OCI-LY7 (cell line): ENCODE data around the gene SALL3. TPM values are rescaled to one million over a fixed set of nuclear protein-coding genes. Genes with fewer than 3 reads are reported as not detected.

Experiments used
- BruUV-seq: library from RNA; stranded (reverse); fragments of 400-500 nt; replicated peaks from 2 replicates; lab custom pipeline; 2021; lab: Mats Ljungman, UMichigan
- CTCF ChIA-PET: fragments of 300-600 bp; sonication (Branson Sonifier 250); formaldehyde crosslinking; loops from one replicate; lab custom pipeline; 2022; ENCODE audit warnings: antibody characterized with exemption; ENCODE audit not compliant: unreplicated experiment; lab: Charles Lee
- POLR2A ChIA-PET: fragments of 300-600 bp; sonication (Branson Sonifier 250); formaldehyde crosslinking; loops from one replicate; lab custom pipeline; 2022; ENCODE audit warnings: antibody characterized with exemption; lab: Charles Lee
- DNase-seq: peaks from one replicate; pipeline ENCODE4 v3.0.0-alpha.2; 2015; ENCODE audit warnings: low spot score
- H2AFZ ChIP-seq: fragments of 200-600 bp; sonication (generic), shearing (Covaris generic); 2 replicates; pipeline ENCODE4 v1.6.1; 2014; ENCODE audit warnings: mild to moderate bottlenecking, antibody characterized with exemption, low read length, moderate library complexity
- H3K27ac ChIP-seq: fragments of 200-600 bp; sonication (generic); 2 replicates; pipeline ENCODE4 v1.5.1; 2014; ENCODE audit warnings: mixed run types, low read depth, mild to moderate bottlenecking, moderate library complexity, low read length, inconsistent platforms; ENCODE audit not compliant: poor library complexity, severe bottlenecking
- H3K36me3 ChIP-seq: fragments of 200-600 bp; sonication (generic); 2 replicates; pipeline ENCODE4 v1.6.1; 2014; ENCODE audit warnings: mild to moderate bottlenecking, antibody characterized with exemption, low read length, moderate library complexity, mixed read lengths; ENCODE audit not compliant: insufficient read depth
- H3K4me1 ChIP-seq: fragments of 200-600 bp; sonication (generic); 2 replicates; pipeline ENCODE4 v1.5.1; 2014; ENCODE audit warnings: mild to moderate bottlenecking, low read length; ENCODE audit not compliant: insufficient read depth, poor library complexity, severe bottlenecking
- H3K4me2 ChIP-seq: fragments of 200-600 bp; sonication (generic); 2 replicates; pipeline ENCODE4 v1.6.1; 2014; ENCODE audit warnings: mild to moderate bottlenecking, low read length
- H3K4me3 ChIP-seq: fragments of 200-600 bp; sonication (generic); 2 replicates; pipeline ENCODE4 v1.5.1; 2014; ENCODE audit warnings: mild to moderate bottlenecking, low read depth, low read length; ENCODE audit not compliant: poor library complexity, severe bottlenecking
- H3K79me2 ChIP-seq: fragments of 200-600 bp; sonication (generic); 2 replicates; pipeline ENCODE4 v1.6.1; 2016; ENCODE audit warnings: low read depth, mild to moderate bottlenecking, low read length, moderate library complexity, mixed read lengths; ENCODE audit not compliant: insufficient read depth
- H3K9me2 ChIP-seq: fragments of 200-600 bp; sonication (generic); 2 replicates; pipeline ENCODE4 v1.6.1; 2016; ENCODE audit warnings: mild to moderate bottlenecking, low read length, mixed read lengths; ENCODE audit not compliant: insufficient read depth
- H3K9me3 ChIP-seq: fragments of 200-600 bp; sonication (generic); 2 replicates; pipeline ENCODE4 v1.6.1; 2014; ENCODE audit warnings: mild to moderate bottlenecking, mixed run types, low read length, mixed read lengths
- H4K20me1 ChIP-seq: fragments of 200-600 bp; sonication (generic); 2 replicates; pipeline ENCODE4 v1.6.1; 2014; ENCODE audit warnings: mild to moderate bottlenecking, antibody characterized with exemption, low read length, moderate library complexity, mixed read lengths; ENCODE audit not compliant: insufficient read depth
- EZH2phosphoT487 ChIP-seq: fragments of 200-600 bp; sonication (generic); IDR thresholded peaks from 2 replicates; pipeline ENCODE4 v1.6.1; 2018; ENCODE audit warnings: low read depth, borderline replicate concordance, mild to moderate bottlenecking, mixed run types, antibody characterized with exemption, low read length, moderate library complexity, mixed read lengths
- intact Hi-C: fragments of 100-400 bp; cut with micrococcal nuclease; formaldehyde crosslinking; loops from one replicate; pipeline ENCODE4 v1.10.0; 2022; ENCODE audit not compliant: unreplicated experiment
- total RNA-seq, 2 experiments: library from RNA; depleted of rRNA in 1 of 2; stranded (reverse); fragments of >200 nt in 1 of 2; shearing (Covaris generic) in 1 of 2; gene quantifications; 2 replicates each; pipeline ENCODE4 v1.2.3, GENCODE V29; 2014 to 2022
- TF ChIP-seq, protein P1 (sequence below): fragments of 200-600 bp; sonication (generic); conservative IDR thresholded peaks from 2 replicates; pipeline ENCODE4 v1.5.1; 2014; ENCODE audit warnings: mild to moderate bottlenecking, antibody characterized with exemption, low read length, moderate library complexity, mixed read lengths

Gene SALL3
- total RNA-seq, 2 experiments from 2014 or later, result not detected

DNA sequence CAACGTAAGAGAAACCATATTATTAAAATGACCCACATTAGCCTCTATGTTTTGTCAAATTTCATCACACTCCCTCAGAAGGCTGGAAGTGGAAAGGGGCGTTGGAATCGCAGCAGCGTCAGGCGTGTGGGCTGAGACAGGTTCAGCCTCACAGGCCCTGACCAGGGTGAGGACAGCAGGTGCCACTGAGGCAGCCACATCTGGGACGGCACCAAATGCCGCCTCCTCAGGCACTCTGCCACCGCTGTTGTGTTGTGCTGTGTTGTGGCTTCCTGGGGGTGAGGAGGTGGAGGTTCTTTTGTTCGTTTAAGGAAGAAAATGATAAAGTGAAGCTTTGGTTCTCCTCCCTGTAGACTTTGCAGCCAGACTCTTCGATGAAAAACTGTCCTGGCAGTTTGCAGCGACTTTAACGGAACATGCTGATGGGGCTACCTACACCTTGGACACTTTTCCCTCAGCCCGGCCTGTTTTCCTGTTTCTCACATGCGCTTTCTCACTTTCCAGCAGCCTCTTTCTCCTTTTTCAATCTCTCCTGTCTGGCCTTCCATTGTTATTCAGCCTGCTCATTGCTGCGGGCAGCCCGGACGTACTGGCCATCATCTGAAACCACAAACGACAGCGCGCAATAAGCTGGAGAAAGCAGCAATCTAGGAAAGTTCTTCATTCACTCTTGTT lies 44.9 kb upstream of the SALL3 start:
- Histone ChIP-seq H3K9me2 (no peaks in the 10 kb centered on the region), H3K4me3 (no peak overlapping the region), H3K27ac (no peak overlapping the region), H2AFZ (no peak overlapping the region), H3K36me3 (no peaks in the 10 kb centered on the region), H3K79me2 (no peaks in the 10 kb centered on the region), H3K9me3 (no peaks in the 10 kb centered on the region), H3K4me1 (no peaks in the 10 kb centered on the region), H3K4me2 (no peak overlapping the region), H4K20me1 (no peaks in the 10 kb centered on the region)
- CTCF ChIA-PET, result no interaction called here
- no peak for DNase-seq
- no TSS peak for BruUV-seq
- TF ChIP-seq EZH2phosphoT487, result no peak
- TF ChIP-seq, protein P1, sequence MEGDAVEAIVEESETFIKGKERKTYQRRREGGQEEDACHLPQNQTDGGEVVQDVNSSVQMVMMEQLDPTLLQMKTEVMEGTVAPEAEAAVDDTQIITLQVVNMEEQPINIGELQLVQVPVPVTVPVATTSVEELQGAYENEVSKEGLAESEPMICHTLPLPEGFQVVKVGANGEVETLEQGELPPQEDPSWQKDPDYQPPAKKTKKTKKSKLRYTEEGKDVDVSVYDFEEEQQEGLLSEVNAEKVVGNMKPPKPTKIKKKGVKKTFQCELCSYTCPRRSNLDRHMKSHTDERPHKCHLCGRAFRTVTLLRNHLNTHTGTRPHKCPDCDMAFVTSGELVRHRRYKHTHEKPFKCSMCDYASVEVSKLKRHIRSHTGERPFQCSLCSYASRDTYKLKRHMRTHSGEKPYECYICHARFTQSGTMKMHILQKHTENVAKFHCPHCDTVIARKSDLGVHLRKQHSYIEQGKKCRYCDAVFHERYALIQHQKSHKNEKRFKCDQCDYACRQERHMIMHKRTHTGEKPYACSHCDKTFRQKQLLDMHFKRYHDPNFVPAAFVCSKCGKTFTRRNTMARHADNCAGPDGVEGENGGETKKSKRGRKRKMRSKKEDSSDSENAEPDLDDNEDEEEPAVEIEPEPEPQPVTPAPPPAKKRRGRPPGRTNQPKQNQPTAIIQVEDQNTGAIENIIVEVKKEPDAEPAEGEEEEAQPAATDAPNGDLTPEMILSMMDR, result no peak
- POLR2A ChIA-PET, result no interaction called here
- intact Hi-C loops, result no loop called here

DNA sequence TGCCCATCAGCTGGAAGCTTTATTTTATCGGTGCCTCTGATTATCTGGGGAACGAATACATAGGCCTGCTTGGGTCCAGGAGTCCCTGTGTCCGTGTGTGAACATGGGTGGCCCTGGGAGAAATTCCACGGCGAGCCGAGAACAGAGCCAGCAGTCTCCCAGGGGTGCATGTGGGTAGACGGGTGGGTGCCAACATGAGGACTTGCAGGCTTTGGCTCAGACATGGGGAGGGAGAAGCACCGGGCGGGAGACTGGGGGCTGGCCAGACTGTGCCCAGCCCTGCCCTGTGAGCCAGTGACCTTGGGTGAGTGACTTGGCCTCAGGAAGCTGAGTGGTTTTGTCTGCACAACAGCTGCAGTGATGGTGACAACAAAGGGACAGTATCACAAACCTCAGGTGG lies 44.2 kb upstream of the SALL3 start:
- H3K4me1 ChIP-seq, result no peaks in the 10 kb centered on the region
- H3K9me2 ChIP-seq, result no peaks in the 10 kb centered on the region
- ChIA-PET POLR2A (no interaction called here), CTCF (no interaction called here)
- no peak overlapping the region for H2AFZ ChIP-seq
- H3K4me3 ChIP-seq, result no peak overlapping the region
- no peak overlapping the region for H3K27ac ChIP-seq
- TF ChIP-seq, protein P1, result no peak
- no TSS peak for BruUV-seq
- H3K4me2 ChIP-seq, result no peak overlapping the region
- H4K20me1 ChIP-seq, result no peaks in the 10 kb centered on the region
- no peak for DNase-seq
- no peaks in the 10 kb centered on the region for H3K79me2 ChIP-seq
- intact Hi-C loops, result no loop called here
- no peaks in the 10 kb centered on the region for H3K9me3 ChIP-seq
- H3K36me3 ChIP-seq, result no peaks in the 10 kb centered on the region

DNA sequence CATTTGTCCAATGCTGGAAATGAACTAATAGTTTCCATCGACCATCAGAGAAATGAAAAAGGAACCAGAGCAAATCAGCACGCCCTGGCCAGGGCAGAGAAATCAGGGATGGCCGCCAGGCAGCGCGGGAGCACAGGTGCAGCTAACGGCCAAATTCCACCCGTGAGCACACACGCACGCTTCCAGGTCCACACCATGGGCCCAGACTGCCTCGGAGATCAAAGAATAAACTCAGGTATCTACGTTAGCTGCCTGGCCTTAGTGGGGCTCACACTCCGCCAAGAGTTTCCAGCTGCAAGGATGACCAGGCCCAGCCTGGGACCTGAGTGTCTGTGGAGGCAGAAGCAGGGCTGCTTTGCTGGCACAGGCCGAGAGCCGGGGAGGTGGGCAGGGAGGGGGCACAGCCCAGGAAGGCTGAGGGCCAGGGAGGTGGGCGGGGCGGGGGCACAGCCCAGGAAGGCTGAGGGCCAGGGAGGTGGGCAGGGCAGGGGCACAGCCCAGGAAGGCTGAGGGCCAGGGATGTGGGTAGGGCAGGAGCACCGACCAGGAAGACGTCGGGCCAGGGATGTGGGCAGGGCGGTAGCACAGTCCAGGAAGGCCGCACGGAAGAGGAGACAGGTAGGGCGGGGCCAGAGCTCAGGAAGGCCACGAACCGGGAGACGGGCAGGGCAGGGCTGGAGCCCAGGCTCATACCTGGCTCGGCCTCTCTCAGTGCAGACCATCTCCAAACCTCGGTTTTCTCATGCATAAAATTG lies 43.2 kb upstream of the SALL3 start:
- H3K9me3 ChIP-seq, result no peaks in the 10 kb centered on the region
- H4K20me1 ChIP-seq, result no peaks in the 10 kb centered on the region
- H3K4me3 ChIP-seq, result no peak overlapping the region
- no peaks in the 10 kb centered on the region for H3K4me1 ChIP-seq
- intact Hi-C loops, result no loop called here
- H3K27ac ChIP-seq, result no peak overlapping the region
- H3K9me2 ChIP-seq, result no peaks in the 10 kb centered on the region
- BruUV-seq, result no TSS peak
- CTCF ChIA-PET, result no interaction called here
- H3K79me2 ChIP-seq, result no peaks in the 10 kb centered on the region
- H3K4me2 ChIP-seq, result no peak overlapping the region
- POLR2A ChIA-PET, result no interaction called here
- DNase-seq, result no peak
- TF ChIP-seq EZH2phosphoT487, result no peak
- TF ChIP-seq, protein P1, result no peak
- no peak overlapping the region for H2AFZ ChIP-seq
- no peaks in the 10 kb centered on the region for H3K36me3 ChIP-seq
